ENCODE data around the gene CYTH3. TPM values are rescaled to one million over a fixed set of nuclear protein-coding genes. Genes with fewer than 3 reads are reported as not detected.

The CYTH3 gene
- total RNA-seq, 1 donor from 2014 or later = 27.5 TPM

DNA sequence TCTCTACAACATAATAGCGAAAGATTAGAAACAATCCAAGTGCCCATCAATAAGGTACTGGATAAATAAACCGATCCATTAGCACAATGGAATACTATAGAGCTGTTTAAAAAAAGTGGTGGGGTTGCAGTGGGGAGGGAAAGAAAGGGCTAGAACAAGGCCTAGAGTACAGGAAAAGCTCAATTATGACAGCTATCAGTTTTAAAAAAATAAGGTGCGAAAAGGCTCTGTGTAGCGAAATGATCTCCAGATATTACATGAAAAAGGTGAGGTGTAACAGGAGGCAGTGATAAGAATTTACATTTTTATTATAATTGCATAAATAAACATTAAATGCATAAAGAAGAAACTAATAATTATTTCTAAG lies 30.8 kb downstream of the CYTH3 start:
- no peaks in the 10 kb centered on the region for H3K4me1 ChIP-seq
- intact Hi-C loops (cut with DNase I) = no loop called here

DNA sequence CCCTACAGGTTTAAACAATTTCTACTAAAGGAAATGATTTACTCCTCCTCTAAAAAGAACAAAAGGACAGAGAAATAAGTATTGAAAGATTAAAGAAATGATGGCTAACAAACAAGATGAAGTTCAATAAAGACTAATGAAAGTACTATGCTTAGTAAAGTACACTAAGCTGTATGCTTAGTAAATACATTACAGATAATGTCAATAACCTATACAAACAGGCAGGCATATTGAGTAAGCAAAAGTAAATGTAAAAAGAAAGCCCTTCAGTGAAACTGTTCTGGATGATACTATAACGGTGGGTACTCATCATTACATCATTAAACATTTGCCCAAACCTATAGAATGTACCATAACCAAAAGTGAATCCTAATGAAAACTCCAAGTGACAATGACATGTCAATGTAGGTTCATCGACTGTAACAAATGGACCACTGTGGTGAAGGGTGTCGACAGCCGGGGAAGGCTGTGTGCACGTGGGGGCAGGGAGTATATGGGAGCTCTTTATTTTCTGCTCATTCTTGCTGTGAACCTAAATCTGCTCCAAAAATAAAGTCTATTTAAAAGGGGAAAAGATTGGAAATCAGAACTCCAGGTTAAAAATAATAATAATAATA lies 34.0 kb downstream of the CYTH3 start:
- H3K4me1 ChIP-seq = peaks cover under 1% of the 10 kb centered on the region
- no peaks in the 10 kb centered on the region for H3K27me3 ChIP-seq
- intact Hi-C loops (cut with DNase I) = no loop called here
- H3K4me3 ChIP-seq = no peak overlapping the region
- H3K9me3 ChIP-seq = no peaks in the 10 kb centered on the region
- no peaks in the 10 kb centered on the region for H3K36me3 ChIP-seq
- H3K27ac ChIP-seq = no peak overlapping the region
- TF ChIP-seq, protein P1, sequence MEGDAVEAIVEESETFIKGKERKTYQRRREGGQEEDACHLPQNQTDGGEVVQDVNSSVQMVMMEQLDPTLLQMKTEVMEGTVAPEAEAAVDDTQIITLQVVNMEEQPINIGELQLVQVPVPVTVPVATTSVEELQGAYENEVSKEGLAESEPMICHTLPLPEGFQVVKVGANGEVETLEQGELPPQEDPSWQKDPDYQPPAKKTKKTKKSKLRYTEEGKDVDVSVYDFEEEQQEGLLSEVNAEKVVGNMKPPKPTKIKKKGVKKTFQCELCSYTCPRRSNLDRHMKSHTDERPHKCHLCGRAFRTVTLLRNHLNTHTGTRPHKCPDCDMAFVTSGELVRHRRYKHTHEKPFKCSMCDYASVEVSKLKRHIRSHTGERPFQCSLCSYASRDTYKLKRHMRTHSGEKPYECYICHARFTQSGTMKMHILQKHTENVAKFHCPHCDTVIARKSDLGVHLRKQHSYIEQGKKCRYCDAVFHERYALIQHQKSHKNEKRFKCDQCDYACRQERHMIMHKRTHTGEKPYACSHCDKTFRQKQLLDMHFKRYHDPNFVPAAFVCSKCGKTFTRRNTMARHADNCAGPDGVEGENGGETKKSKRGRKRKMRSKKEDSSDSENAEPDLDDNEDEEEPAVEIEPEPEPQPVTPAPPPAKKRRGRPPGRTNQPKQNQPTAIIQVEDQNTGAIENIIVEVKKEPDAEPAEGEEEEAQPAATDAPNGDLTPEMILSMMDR (IDR thresholded peaks at IDR 0.05) = no peak
- ATAC-seq = no peak
- DNase-seq = no peak

More for the DNA sequence above, 30.8 kb downstream of the CYTH3 start:
- Histone ChIP-seq H3K27ac (no peak overlapping the region), H3K9me3 (no peaks in the 10 kb centered on the region), H3K27me3 (no peaks in the 10 kb centered on the region), H3K4me3 (no peak overlapping the region), H3K36me3 (no peaks in the 10 kb centered on the region)
- TF ChIP-seq, protein P1 (IDR thresholded peaks at IDR 0.05) = no peak
- ATAC-seq (no peak), DNase-seq (no peak)

DNA sequence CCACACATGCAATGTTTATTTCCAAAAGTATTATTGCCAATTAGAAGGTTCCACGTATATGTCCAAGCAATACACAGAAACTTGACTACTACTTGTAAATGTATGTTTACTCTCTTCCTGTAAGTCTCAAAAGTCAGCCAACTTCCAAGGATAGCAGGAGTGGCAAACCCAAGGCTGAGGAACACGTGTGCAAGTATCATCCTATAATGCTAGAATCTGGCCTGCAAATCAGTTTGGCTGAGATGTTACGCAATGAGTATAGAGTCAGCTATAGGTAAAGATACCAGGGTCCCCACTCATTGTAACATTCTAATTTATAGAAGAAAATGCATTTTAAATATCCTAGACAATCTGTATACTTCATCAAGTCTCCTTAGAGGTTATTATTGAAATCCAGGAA lies 34.7 kb downstream of the CYTH3 start:
- intact Hi-C loops (cut with DNase I) = no loop called here
- TF ChIP-seq, protein P1 (IDR thresholded peaks at IDR 0.05) = no peak
- Histone ChIP-seq H3K4me3 (no peak overlapping the region), H3K36me3 (no peaks in the 10 kb centered on the region), H3K9me3 (no peaks in the 10 kb centered on the region), H3K27ac (no peak overlapping the region), H3K27me3 (no peaks in the 10 kb centered on the region), H3K4me1 (peaks cover 7% of the 10 kb centered on the region)
- DNase-seq = no peak
- no peak for ATAC-seq

DNA sequence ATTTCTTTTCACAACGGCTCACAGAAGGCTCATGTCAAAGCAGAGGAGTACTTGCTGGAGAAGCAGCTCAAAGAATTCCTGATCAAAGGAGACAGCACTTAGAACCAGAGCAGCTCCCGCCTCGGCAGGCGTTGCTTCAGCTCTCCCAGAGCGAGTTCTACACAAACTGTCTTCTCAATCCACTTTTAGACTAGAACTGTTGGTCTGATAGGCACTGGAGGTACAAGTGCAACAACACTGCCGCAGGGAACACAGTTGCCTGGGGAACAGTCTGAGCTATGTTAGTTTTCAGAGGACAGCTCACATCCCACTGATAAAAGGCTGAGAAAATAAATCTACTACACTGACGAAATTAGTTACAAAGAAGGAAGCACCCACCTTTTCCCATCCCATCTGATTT lies 35.4 kb downstream of the CYTH3 start:
- intact Hi-C loops (cut with DNase I) = no loop called here
- Histone ChIP-seq H3K9me3 (no peaks in the 10 kb centered on the region), H3K4me1 (peaks cover 14% of the 10 kb centered on the region), H3K27me3 (no peaks in the 10 kb centered on the region), H3K27ac (no peak overlapping the region), H3K4me3 (no peak overlapping the region), H3K36me3 (no peaks in the 10 kb centered on the region)
- ATAC-seq (no peak), DNase-seq (no peak)
- TF ChIP-seq, protein P1 (IDR thresholded peaks at IDR 0.05) = no peak

DNA sequence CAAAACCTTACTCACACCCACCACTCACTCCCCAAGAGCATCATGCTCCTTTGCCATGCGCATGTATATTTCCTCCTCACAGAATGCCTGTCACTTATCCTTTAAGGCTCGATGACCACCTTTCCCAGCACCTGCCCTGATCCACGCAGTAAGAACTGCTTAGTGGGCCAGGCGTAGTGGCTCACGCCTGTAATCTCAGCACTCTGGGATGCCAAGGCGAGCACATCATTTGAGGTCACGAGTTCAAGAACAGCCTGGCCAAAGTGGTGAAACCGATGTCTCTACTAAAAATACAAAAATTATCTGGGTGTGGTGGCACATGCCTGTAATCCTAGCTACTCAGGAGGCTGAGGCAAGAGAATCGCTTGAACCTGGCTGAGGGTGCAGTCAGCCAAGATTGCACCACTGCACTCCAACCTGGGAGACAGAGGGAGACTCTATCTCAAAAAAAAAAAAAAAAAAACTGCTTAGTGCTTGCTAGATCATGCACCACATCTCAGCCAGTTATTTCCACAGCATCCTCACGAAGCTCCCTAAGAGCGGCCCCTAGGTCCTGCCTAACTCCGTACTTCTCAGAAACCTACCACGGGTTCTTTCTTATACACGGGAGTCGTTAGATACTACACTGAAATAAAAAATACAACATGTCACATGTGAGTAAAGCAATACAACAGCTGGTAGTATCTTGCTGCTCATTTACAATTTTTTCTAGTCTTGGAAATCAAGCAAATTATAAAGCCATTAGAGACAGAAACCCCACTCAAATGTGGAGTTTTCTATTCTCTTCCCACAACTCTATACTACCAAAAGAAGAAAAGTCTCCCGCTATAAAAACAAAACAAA lies 37.2 kb downstream of the CYTH3 start:
- Histone ChIP-seq H3K27ac (no peak overlapping the region), H3K9me3 (no peaks in the 10 kb centered on the region), H3K27me3 (no peaks in the 10 kb centered on the region), H3K36me3 (no peaks in the 10 kb centered on the region), H3K4me3 (no peak overlapping the region), H3K4me1 (peaks cover 17% of the 10 kb centered on the region)
- no peak for DNase-seq
- intact Hi-C loops (cut with DNase I) = no loop called here
- TF ChIP-seq, protein P1 (IDR thresholded peaks at IDR 0.05) = no peak
- no peak for ATAC-seq

All from upper lobe of right lung (tissue), 1 donor.